HuH-7 (cell line): ENCODE measurements around the gene HAUS6.
"Not testable (repeated sequence)": the region's sequence is repeated elsewhere in the genome, so short reads cannot be mapped to it uniquely, and the experiment has no call there.

ENCODE experiments used
- DNase-seq: peaks from one replicate; pipeline ENCODE4 v3.0.0; 2011; ENCODE audit warnings: low spot score

HAUS6 gene

DNA sequence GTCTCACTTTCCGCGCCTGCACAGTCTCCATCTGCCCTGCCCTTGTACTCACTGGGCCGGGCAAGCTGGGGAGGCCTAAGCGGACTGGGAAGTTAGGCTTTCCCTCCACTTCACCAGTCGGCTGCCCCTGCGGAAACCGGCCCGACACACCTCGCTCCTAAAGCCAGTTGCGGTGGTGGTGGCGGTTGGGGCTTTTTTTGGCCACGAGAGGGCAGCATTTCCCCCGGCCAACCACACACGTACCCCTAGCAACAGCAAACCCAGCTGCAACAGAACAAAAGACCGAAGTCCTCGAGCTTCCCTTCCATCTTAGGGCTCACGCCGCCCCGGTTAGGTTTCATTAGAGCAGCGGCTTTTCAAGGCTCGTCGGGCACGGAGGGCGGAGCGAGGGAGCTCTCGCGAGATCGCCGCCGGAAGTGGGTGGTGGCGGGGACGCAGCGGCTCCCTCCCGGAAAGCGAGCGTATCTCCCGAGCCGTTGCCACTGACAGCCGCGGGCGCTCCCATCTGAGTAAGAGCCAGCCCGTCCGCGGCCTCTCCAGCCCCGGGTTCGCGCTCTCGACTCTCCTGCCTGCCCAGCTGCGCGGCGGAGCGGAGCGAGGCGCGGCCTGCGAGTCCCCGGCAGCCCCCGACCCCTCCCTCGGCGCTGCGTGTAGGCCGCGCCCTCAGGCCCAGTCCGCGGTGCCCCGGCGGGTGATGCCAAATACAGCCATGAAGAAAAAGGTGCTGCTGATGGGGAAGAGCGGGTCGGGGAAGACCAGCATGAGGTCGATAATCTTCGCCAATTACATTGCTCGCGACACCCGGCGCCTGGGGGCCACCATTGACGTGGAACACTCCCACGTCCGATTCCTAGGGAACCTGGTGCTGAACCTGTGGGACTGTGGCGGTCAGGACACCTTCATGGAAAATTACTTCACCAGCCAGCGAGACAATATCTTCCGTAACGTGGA lies 53.5 kb downstream of the HAUS6 start, which contains the start of gene RRAGA:
RRAGA (plus strand) TSS at position 462 of the 951 bp plus-strand sequence; CDS start at position 695, 233 bp downstream.
- DNase-seq: peak; percentile 83

GRCh38 chr9:19036611-19037010 lies 66.1 kb downstream of the HAUS6 start:
- no peak for DNase-seq

- DNase-seq: no peak
Observed at GRCh38 chr9:19033015-19033414, 69.7 kb downstream of the HAUS6 start, which contains the start of gene SAXO1. TSS of gene SAXO1 (minus strand) at chr9:19033209. CDS start at chr9:19032908, 301 bp downstream.

DNA sequence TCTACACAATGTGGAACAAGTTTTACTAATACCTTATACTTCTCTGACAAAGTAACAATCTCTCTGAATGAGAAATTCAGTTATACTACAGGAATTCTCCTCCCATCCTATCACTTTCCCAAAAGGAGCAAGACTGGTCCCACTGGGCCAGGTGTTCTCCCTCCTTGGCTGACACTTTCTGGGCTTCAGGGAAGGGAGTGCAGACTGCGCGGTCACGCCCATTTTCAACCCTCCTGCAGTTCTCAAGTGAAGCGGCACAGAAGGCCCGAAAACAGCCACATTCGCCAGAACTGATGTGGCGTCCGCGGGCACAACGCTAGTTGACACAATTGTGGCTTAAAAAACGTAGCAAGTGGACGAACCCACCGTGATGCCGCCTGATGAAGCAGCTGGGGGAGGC lies 70.3 kb downstream of the HAUS6 start:
- no peak for DNase-seq

DNA sequence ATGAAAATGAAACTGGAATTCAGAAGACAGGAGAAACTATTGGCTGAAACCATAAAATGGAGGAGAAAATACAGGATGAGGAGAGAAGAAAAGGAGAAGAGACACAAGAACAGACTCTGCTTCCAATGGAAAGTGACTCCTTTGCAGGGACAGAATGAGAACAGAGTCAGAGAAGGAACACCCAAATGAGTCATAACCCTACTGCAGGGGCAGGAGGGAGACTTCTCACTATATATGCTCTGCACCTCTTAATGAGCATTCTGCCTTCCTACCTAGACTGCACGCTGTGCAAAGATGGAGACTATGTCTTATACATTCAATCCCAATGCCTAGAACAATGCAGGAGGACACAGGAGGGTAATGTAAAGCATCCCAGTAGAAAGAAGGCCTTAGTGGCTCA lies 71.8 kb downstream of the HAUS6 start:
- DNase-seq: no peak

- peak; percentile 77 for DNase-seq
Observed at GRCh38 chr9:19028835-19029451, 73.8 kb downstream of the HAUS6 start.

- no peak for DNase-seq
Observed at GRCh38 chr9:19027825-19028224, 74.9 kb downstream of the HAUS6 start.

DNA sequence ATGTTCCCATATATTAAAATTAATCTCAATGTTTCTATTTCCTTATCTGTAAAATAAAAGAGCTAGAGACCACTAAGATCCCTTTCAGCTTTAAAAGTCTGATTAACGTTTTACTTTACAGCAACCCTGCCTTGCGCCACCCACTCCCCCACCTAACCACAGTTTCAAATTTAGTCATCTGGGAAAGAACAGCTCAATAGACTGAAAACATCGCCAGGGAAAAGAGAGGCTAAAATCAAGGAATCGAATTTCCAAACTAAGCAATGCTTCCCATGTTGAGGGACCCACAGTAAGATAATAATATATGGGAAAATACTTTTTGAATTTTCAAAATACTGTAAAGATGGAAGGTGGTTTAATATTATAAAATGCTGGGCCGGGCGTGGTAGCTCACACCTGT lies 76.3 kb downstream of the HAUS6 start:
- DNase-seq: no peak

DNA sequence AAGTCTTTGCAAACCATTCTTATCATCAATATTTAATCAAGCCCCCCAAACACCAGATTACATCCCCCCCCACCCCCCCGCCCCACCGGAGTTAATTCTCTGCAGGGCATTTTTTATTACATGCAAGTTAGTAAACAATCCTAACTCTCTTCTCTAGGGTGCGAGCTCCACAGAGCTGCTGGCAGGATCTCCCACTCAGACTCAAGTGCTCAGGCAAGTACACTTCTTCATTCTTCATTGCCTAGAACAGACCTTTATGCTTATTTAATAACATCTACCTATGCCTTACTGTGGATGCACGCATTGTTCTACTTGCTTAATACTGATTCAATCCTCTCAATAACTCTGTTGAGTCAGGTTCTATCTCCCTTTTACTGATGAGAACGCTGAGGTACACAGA lies 79.6 kb downstream of the HAUS6 start:
- no peak for DNase-seq

GRCh38 chr9:19022206-19022605 lies 80.5 kb downstream of the HAUS6 start:
- no peak for DNase-seq

- not testable (repeated sequence) for DNase-seq
Observed at GRCh38 chr9:19021649-19022048, 81.1 kb downstream of the HAUS6 start.

GRCh38 chr9:19020886-19021455 lies 81.7 kb downstream of the HAUS6 start:
- no peak for DNase-seq

DNA sequence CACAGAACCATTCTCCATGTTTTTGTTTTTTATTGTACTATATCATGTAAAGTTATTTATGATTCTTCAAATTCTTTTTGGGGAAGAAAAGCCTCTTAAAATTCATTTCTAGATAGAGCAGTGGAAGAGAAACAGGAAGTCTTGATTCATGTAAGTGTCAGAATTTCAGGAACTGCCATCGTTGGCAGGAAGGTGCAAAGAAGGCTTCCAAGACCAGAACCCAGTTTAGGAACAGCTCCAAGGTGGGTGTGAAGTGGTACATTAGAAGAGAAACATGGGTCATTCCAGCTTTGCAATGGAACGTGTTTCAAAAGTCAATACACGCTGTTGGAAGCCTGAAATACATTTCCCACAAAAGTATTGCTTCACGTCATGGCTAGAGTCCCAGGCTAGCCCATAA lies 84.5 kb downstream of the HAUS6 start:
- DNase-seq: no peak

- no peak for DNase-seq
Observed at GRCh38 chr9:19009391-19009965, 93.2 kb downstream of the HAUS6 start.
